ENCODE results near the gene DENND4A. TPM values are rescaled to one million over a fixed set of nuclear protein-coding genes. Genes with fewer than 3 reads are reported as not detected.

The DENND4A gene
- total RNA-seq, 1 experiment from 2014 or later: 62.4 TPM

DNA sequence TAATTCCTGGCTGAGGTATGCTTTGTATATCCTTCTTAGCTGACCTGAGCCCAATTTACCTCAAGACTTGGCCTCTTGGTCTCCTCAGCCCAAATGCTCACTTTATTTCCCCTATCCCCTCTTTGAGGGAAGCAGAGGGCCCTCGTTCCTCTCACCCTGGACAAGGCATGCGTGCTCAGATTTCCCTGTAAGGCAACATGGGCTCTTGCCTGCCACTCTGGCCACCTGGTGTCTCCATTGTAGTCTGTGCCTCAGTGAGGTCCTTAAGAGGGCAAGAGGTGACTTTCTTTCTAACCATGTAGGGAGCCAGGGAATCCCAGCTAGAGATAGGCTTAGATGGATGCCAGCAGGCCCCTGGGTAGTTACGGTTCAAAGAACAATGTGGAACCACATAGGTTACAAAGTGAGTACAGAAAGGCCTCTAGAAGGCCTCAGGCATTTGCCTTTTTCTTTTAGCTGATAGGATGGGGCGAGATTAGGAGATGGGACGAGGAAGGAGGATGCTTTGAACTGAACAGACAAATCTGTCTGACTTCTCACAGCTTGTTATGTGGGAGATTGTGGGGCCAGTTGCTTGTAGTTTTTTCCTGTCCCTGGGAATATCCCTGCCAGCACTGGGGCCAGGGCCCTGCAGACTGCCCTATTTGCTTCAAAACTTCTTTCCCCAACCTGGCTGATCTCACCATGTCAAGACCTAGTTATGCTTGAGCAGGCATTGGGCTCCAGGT, 180.0 kb downstream of the DENND4A start:
- H3K36me3 ChIP-seq (ENCODE audit: insufficient read depth, low read length): no peaks in the 10 kb centered on the region
- peak overlapping the region; percentile 86 for H3K4me2 ChIP-seq (ENCODE audit: low read depth, low read length, poor library complexity, severe bottlenecking)
- peak overlapping the region; percentile 80 for H3K9ac ChIP-seq (ENCODE audit: low read length)
- H3K9me3 ChIP-seq (ENCODE audit: low read length): no peaks in the 10 kb centered on the region
- peak overlapping the region; percentile 40; the same call in 1 of the 2 replicates for H2AFZ ChIP-seq (ENCODE audit: low read length)
- H3K4me3 ChIP-seq (ENCODE audit: low read length): peak overlapping the region; percentile 79
- H3K9me2 ChIP-seq (replicated peaks; ENCODE audit: insufficient read depth, low read length): no peaks in the 10 kb centered on the region
- peaks cover 39% of the 10 kb centered on the region for H3K4me1 ChIP-seq (ENCODE audit: low read length)
- H4K20me1 ChIP-seq (ENCODE audit: insufficient read depth, low read depth, low read length): no peaks in the 10 kb centered on the region
- H3K27me3 ChIP-seq (ENCODE audit: low read length): no peaks in the 10 kb centered on the region
- DNase-seq: peak; percentile 56
- peaks cover 56% of the 10 kb centered on the region for H3K79me2 ChIP-seq (ENCODE audit: low read length)
- peak overlapping the region; percentile 65 for H3K27ac ChIP-seq (ENCODE audit: low read length)

DNA sequence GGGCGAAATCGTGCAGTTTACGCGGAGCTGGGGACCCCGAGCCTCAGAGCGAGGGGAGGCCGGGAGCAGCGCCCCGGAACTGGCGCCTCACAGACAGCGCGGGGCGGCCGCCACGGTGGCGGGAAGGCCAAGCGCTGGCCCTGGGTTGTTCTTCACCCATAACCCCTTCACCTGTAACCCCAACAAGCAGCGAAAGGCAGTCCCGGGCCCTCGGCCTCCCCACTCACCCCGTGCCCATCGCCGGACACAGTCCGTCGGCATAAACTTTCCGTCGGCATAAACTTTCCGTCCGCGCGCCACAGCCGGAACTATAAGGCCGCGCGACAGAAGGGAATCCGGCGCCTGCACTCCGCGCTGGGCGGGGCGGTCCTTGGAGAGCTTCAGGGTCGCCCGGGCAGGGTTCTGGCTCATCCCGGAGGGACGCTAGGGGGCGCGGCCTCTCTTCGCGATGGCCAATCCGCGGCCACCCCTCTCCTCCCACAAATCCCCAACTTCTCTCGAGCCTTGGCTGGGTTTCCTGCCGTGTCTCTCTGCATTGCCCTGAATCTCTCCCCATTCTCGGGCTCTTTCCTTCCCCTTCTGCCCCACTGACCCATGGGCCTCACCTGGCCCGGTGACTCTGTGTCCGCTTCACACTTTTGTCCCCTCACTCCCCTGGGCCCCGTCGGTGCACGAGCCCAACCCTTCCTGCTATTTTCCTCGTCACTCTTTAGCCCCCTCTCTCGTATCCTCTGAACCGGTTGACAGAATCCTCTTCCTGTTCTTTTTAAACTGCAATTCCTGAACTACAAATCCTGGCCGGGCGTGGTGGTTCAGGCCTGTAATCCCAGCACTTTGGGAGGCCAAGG, 181.0 kb downstream of the DENND4A start, which contains the start of gene INTS14:
TSS of gene INTS14 (minus strand) at position 261 of the 848 bp plus-strand sequence. CDS start 3,751 bp downstream, outside the sequence.
- DNase-seq: peak; percentile 98
- peak within 1 kb of the TSS; percentile 86 for H3K4me2 ChIP-seq (ENCODE audit: low read depth, low read length, poor library complexity, severe bottlenecking)
- H3K27me3 ChIP-seq (ENCODE audit: low read length): no peaks in the 10 kb centered on the region
- no peaks in the 10 kb centered on the region for H3K9me3 ChIP-seq (ENCODE audit: low read length)
- H3K9me2 ChIP-seq (replicated peaks; ENCODE audit: insufficient read depth, low read length): no peaks in the 10 kb centered on the region
- peak within 1 kb of the TSS; percentile 79 for H3K4me3 ChIP-seq (ENCODE audit: low read length)
- peaks cover 65% of the 10 kb centered on the region for H3K79me2 ChIP-seq (ENCODE audit: low read length)
- H3K9ac ChIP-seq (ENCODE audit: low read length): peak within 1 kb of the TSS; percentile 88
- peak within 1 kb of the TSS; percentile 72 for H3K27ac ChIP-seq (ENCODE audit: low read length)
- H3K36me3 ChIP-seq (ENCODE audit: insufficient read depth, low read length): no peaks in the 10 kb centered on the region
- H3K4me1 ChIP-seq (ENCODE audit: low read length): peaks cover 39% of the 10 kb centered on the region
- no peaks in the 10 kb centered on the region for H4K20me1 ChIP-seq (ENCODE audit: insufficient read depth, low read depth, low read length)
- peak within 1 kb of the TSS; percentile 96 for H2AFZ ChIP-seq (ENCODE audit: low read length)

Small RNA genes within 50 kb of the gene (small RNA-seq; reads per million reads assigned to genes)
- gene MIR4511: 0.51 reads per million, percentile 10 among the genes with 10 or more reads in this experiment
- not detected for gene SNORD13E

Other genes with a start within 250 kb of the DENND4A start
- gene INTS14, start 181.2 kb downstream of the DENND4A start, total RNA-seq (2014; rRNA removed; shearing (Covaris generic); ENCODE audit: low replicate concordance): 40.1 and 62.9 TPM in 2 replicates
- gene SLC24A1, start 170.4 kb downstream of the DENND4A start, total RNA-seq (2014; rRNA removed; shearing (Covaris generic); ENCODE audit: low replicate concordance): 7.9 and 10.9 TPM in 2 replicates
- gene RAB11A, start 77.2 kb upstream of the DENND4A start, total RNA-seq (2014; rRNA removed; shearing (Covaris generic); ENCODE audit: low replicate concordance): 187 and 230 TPM in 2 replicates